Left ventricle myocardium superior (tissue), 1 donor: ENCODE measurements around the gene PGS1. TPM values are rescaled to one million over a fixed set of nuclear protein-coding genes. Genes with fewer than 3 reads are reported as not detected.
"Not testable (repeated sequence)": the region's sequence is repeated elsewhere in the genome, so short reads cannot be mapped to it uniquely, and the experiment has no call there.

Experiments used
- ATAC-seq: fragments of 200-7000 bp; cut with Tn5 transposase; one replicate; pipeline ENCODE4 v1.9.1; 2020; ENCODE audit warnings: mild to moderate bottlenecking, moderate library complexity
- DNase-seq: peaks from one replicate; pipeline ENCODE4 v3.0.0-alpha.2; 2020
- intact Hi-C: fragments of 100-400 bp; cut with micrococcal nuclease; formaldehyde crosslinking; loops from one replicate; pipeline ENCODE4 v1.11.0; 2022
- total RNA-seq: library from RNA; stranded (reverse); fragmentation: NEBNext Ultra II Directional; extraction: Animal tissue kit (Norgen Biotek cat#: 25700); gene quantifications from one replicate; pipeline ENCODE4 v1.2.1, GENCODE V29; 2021
- donor health status: DM: no; HTN: yes; CAD: no; lungs with severe emphysema.

The PGS1 gene
- total RNA-seq, 1 donor from 2014 or later: 18.3 TPM

- ATAC-seq (no peak), DNase-seq (no peak)
- intact Hi-C loops: no loop called here
Observed at GRCh38 chr17:78458091-78458490, 79.6 kb downstream of the PGS1 start.

- intact Hi-C loops: no loop called here
- ATAC-seq (no peak), DNase-seq (no peak)
Observed at GRCh38 chr17:78458736-78459335, 80.4 kb downstream of the PGS1 start.

DNA sequence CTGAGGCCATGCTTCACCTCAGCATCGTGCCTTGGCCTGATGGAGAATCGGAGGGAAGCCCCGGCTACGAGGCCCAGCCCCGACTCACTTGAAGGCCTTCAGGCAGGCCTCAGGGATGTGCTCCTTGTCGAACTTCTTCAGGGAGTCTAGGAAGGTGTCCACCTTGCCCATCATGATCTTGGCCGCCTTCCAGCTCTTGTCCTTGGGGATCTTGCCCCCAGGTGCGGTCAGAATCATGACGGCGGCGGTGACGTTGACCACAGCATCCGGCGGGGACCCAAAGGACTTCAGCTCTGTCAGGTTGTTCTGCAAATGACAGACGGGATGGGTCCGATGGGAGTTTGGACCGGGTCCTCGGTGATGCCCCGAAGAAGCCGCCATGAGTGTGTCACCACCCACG lies 81.2 kb downstream of the PGS1 start:
- DNase-seq: no peak
- no peak for ATAC-seq
- intact Hi-C loops: no loop called here

- no peak for ATAC-seq
- DNase-seq: no peak
- intact Hi-C loops: no loop called here
Observed at GRCh38 chr17:78460176-78460675, 81.8 kb downstream of the PGS1 start.

- no peak for ATAC-seq
- DNase-seq: no peak
- intact Hi-C loops: no loop called here
Observed at GRCh38 chr17:78460951-78461798, 82.7 kb downstream of the PGS1 start.

- ATAC-seq (no peak), DNase-seq (no peak)
- intact Hi-C loops: no loop called here
Observed at GRCh38 chr17:78461799-78462053, 83.3 kb downstream of the PGS1 start.

GRCh38 chr17:78462148-78462547 lies 83.7 kb downstream of the PGS1 start:
- intact Hi-C loops: no loop called here
- ATAC-seq: no peak
- no peak for DNase-seq

GRCh38 chr17:78466109-78466785 lies 87.8 kb downstream of the PGS1 start:
- DNase-seq, intact Hi-C loops: not testable (repeated sequence)
- peak; percentile 20 for ATAC-seq

DNA sequence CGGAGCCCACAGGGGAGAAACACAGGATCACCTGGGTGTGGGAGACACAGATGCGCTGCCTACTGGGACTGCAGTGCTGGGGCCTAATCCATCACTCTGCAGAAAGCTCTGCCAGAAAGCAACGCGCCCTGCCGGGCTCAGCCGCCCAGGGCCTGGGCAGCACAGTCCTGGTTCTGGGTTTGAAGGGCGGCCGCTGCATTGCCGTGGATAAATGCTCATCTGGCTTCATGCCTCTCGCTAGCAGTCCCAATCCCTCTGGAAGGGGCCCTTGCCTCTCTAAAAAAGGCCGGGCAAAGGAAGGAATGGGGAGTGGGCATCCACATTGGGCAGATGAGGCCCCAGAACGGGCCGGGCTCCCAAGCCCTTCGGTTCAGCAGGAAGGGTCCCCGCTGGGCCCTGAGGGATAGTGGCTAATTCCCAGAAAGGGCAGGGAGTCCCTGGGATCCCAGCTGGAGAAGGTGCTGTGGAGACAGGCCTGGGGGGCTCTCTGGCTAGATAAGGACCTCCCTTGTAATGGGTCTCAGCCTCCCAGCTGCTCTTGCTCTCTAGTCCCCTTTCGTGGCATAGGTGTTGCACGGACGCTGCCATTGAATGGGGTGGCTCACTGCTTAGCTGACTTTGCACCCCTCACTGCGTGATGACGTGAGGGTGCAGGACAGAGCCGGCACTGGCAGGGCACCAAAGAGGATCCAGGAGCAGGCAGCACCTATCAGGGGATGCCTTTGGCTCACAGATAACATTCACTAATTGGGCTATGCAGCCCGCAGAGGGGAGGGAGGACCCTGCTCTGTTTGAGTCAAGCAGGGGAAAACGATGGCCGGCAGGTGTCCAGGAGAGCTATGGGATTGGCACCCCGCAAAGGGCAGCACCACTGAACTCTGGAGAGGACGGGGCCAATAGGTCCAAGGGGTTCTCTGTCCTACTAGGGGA lies 88.6 kb downstream of the PGS1 start:
- ATAC-seq: no peak
- DNase-seq: no peak
- intact Hi-C loops: no loop called here

- ATAC-seq (no peak), DNase-seq (no peak)
- intact Hi-C loops: no loop called here
Observed at GRCh38 chr17:78468366-78468765, 89.9 kb downstream of the PGS1 start.

DNA sequence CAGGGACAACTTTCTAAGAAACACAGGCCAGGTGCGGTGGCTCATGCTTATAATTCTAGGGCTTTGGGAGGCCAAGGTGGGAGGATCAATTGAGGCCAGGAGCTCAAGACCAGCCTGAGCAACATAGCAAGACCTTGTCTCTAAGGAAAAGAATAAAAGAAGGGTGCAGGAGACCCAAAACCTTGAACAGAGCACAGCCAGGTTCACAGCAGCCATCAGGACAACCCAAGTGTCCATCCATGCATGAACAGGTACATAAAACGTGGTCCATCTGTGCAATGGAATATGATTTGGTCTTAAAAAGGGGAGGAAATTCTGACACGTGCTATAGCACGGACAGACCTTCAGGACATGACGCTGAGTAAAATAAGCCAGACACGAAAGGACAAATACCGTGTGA lies 91.0 kb downstream of the PGS1 start:
- ATAC-seq (no peak), DNase-seq (no peak)
- intact Hi-C loops: no loop called here

- ATAC-seq (no peak), DNase-seq (no peak)
- intact Hi-C loops: no loop called here
Observed at GRCh38 chr17:78471635-78472034, 93.2 kb downstream of the PGS1 start.

GRCh38 chr17:78472035-78472905 lies 93.8 kb downstream of the PGS1 start:
- no peak for ATAC-seq
- DNase-seq: no peak
- intact Hi-C loops: no loop called here

GRCh38 chr17:78473951-78474613 lies 95.6 kb downstream of the PGS1 start:
- DNase-seq (no peak), ATAC-seq (no peak)
- intact Hi-C loops: no loop called here
